Breast epithelium (tissue), 4 donors: ENCODE measurements around the gene PRR5L. TPM values are rescaled to one million over a fixed set of nuclear protein-coding genes. Genes with fewer than 3 reads are reported as not detected.

Experiments
- DNase-seq, 2 donors: peaks; one replicate each; pipeline ENCODE4 v3.0.0-alpha.2; 2019; ENCODE audit warnings: low spot score in 2 of 2
- H3K27ac ChIP-seq, 2 donors: fragments of 200-600 bp; sonication (generic) in 1 of 2; one replicate each; pipeline ENCODE4 v1.5.1; 2016 to 2019; ENCODE audit warnings: mild to moderate bottlenecking in 1 of 2
- H3K27me3 ChIP-seq, 2 donors: fragments of 200-600 bp; sonication (generic) in 1 of 2; one replicate each; pipeline versions ENCODE4 v1.5.1 to v1.6.0; 2017 to 2019; ENCODE audit warnings: control low read depth in 1 of 2, mild to moderate bottlenecking in 1 of 2
- H3K36me3 ChIP-seq: fragments of 200-600 bp; one replicate; pipeline ENCODE4 v1.5.1; 2019
- H3K4me1 ChIP-seq, 2 donors: fragments of 200-600 bp; sonication (generic); one replicate each; pipeline ENCODE4 v1.5.1; 2016 to 2019; ENCODE audit warnings: control low read depth in 1 of 2
- H3K4me3 ChIP-seq, 3 donors: fragments of 200-600 bp; sonication (generic); 1 replicate in 2 of 3; 2 replicates in 1 of 3; pipeline ENCODE4 v1.5.1; 2016 to 2019; ENCODE audit warnings: mild to moderate bottlenecking in 3 of 3, moderate library complexity in 2 of 3
- H3K9me3 ChIP-seq, 2 donors: fragments of 200-600 bp; sonication (generic) in 1 of 2; one replicate each; pipeline ENCODE4 v1.5.1; 2016 to 2019; ENCODE audit warnings: control low read depth in 1 of 2
- POLR2A ChIP-seq: fragments of 450-650 bp; IDR thresholded peaks from one replicate; pipeline ENCODE4 v1.6.1; 2016; ENCODE audit warnings: antibody characterized with exemption, mild to moderate bottlenecking, moderate library complexity
- POLR2AphosphoS5 ChIP-seq, 3 donors: sonication (generic); formaldehyde crosslinking; IDR thresholded peaks; one replicate each; pipeline ENCODE4 v1.6.1; 2017; ENCODE audit warnings: antibody characterized with exemption in 3 of 3
- intact Hi-C: fragments of 100-400 bp; cut with DNase I; formaldehyde crosslinking; loops from one replicate; pipeline ENCODE4 v1.15.1; 2023; ENCODE audit warnings: low total_unique reads
- total RNA-seq, 3 donors: library from RNA; depleted of rRNA; stranded (reverse); fragments of >200 nt; gene quantifications; one replicate each; pipeline ENCODE4 v1.1.0, GENCODE V29; 2016
- TF ChIP-seq, protein P1 (sequence below), 3 donors: fragments of 450-650 bp; IDR thresholded peaks; one replicate each; pipeline ENCODE4 v1.5.1; 2016 to 2017; ENCODE audit warnings: antibody characterized with exemption in 3 of 3, mild to moderate bottlenecking in 3 of 3, moderate library complexity in 3 of 3

The PRR5L gene
- total RNA-seq, 3 donors from 2014 or later = 5.6 to 16.1 (median 16.0) TPM

DNA sequence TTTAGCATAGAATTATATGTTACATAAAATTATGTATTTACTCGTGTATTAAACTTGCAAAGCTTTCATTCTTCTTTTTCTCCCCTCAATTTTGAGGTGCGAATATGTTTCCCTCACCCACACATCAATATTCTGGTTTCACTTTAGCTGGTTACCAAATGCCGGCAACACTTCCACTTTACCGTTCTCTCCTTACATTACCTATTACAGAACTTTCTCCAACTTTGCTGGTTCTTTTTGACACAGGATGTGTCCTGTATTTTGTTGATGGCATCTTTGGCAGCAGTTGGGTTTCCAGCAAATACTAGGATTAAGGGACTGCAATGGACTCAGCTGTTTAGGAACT, 84.9 kb downstream of the PRR5L start:
- peaks cover 0 to 12% of the 10 kb centered on the region in 2 donors for H3K27me3 ChIP-seq

DNA sequence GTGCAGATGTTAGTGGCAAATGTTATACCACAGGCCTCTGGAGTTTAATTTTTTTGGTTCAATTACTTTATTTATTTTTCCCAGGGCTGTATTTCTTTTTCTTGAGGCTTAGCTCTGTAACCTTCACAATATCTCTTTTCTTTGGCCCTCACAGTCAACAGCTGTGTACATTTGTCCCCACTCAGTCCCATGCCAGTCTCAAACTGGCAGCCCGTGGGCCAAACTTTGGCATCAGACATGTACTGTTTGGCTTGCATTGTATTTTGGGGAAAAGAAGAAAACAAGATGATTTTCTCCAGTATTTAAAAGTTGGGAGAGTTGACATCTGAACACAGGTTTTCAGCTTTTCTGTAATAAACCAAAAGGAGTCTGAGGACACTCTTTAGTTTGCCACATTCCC, 87.1 kb downstream of the PRR5L start:
- intact Hi-C loops = no loop called here
- TF ChIP-seq POLR2AphosphoS5 (IDR thresholded peaks at IDR 0.05) (no peak), POLR2A (no peak)
- TF ChIP-seq, protein P1, sequence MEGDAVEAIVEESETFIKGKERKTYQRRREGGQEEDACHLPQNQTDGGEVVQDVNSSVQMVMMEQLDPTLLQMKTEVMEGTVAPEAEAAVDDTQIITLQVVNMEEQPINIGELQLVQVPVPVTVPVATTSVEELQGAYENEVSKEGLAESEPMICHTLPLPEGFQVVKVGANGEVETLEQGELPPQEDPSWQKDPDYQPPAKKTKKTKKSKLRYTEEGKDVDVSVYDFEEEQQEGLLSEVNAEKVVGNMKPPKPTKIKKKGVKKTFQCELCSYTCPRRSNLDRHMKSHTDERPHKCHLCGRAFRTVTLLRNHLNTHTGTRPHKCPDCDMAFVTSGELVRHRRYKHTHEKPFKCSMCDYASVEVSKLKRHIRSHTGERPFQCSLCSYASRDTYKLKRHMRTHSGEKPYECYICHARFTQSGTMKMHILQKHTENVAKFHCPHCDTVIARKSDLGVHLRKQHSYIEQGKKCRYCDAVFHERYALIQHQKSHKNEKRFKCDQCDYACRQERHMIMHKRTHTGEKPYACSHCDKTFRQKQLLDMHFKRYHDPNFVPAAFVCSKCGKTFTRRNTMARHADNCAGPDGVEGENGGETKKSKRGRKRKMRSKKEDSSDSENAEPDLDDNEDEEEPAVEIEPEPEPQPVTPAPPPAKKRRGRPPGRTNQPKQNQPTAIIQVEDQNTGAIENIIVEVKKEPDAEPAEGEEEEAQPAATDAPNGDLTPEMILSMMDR (IDR thresholded peaks at IDR 0.05) = no peak
- Histone ChIP-seq H3K27me3 (peaks cover 0 to 1% of the 10 kb centered on the region in 2 donors), H3K36me3 (no peaks in the 10 kb centered on the region), H3K9me3 (no peaks in the 10 kb centered on the region), H3K4me1 (no peaks in the 10 kb centered on the region), H3K4me3 (no peak overlapping the region), H3K27ac (no peak overlapping the region)
- no peak for DNase-seq

More for the DNA sequence above, 84.9 kb downstream of the PRR5L start:
- no peaks in the 10 kb centered on the region for H3K36me3 ChIP-seq
- TF ChIP-seq POLR2AphosphoS5 (IDR thresholded peaks at IDR 0.05) (no peak), POLR2A (no peak)
- TF ChIP-seq, protein P1 (IDR thresholded peaks at IDR 0.05) = no peak
- no peaks in the 10 kb centered on the region for H3K4me1 ChIP-seq
- H3K4me3 ChIP-seq = no peak overlapping the region
- DNase-seq = no peak
- no peak overlapping the region for H3K27ac ChIP-seq
- no peaks in the 10 kb centered on the region for H3K9me3 ChIP-seq
- intact Hi-C loops = no loop called here

DNA sequence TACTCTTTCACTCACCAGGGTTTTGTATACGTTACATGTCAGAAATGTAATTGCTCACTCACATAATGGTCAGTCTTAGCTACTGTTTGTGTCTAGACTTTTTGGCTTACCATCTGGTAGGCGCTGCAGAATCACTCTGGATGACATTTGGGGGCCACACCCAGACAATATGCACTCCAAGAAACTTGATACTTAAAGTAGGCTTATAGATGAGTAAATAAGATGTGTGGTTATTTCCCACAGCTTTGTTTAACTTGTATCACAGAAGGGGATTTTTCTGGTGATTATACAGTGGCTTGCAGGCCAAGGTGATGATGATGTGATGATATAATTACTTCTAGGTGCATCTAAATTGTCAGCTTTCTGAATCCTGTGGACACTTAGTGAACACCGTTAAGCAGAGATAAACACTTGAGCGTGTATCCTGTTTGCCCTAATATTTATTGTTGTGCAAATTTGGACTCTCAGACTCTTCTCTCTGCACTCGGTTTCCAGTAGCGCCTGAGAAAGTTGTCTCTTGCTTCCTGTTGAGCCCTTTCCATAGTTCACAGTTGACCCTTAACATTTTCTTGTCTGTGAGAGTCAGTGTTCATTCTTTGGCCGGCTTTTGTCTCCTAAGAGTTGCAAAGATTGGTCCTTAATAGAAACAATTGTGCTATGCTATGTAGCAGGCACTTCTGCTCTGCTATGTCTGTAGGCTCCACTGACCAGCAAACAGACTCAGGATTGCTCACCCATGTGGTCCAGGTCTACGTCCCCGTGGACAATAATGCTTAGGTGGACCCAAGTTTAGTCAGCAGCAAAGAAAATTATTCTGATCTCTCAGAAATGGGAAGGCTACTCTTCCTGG, 89.3 kb downstream of the PRR5L start:
- intact Hi-C loops = no loop called here
- TF ChIP-seq, protein P1 (IDR thresholded peaks at IDR 0.05) = no peak
- H3K36me3 ChIP-seq = no peaks in the 10 kb centered on the region
- no peak overlapping the region for H3K27ac ChIP-seq
- H3K27me3 ChIP-seq = no peaks in the 10 kb centered on the region
- DNase-seq = no peak
- no peak overlapping the region for H3K4me3 ChIP-seq
- H3K9me3 ChIP-seq = no peaks in the 10 kb centered on the region
- no peaks in the 10 kb centered on the region for H3K4me1 ChIP-seq

DNA sequence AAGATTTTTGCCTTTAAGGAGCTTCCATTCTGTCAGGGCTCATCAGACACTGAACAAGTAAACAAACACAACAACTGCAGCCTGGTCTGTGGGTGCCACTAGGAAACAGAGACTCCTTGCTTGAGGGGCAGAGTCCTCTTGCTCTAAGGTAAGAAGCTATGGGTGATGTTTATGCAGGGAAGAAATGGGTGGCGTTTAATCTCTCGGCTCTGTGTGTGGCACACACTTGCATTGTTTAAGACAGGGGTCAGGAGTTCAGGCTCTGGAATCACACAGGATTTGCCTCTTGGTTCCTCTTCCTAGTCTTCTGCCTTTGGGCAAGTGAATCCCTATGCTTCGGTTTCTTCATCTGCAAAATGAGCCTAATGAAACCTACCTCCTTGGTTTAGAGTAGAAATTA, 90.3 kb downstream of the PRR5L start:
- H3K36me3 ChIP-seq = no peaks in the 10 kb centered on the region
- intact Hi-C loops = no loop called here
- no peak for DNase-seq
- no peak for TF ChIP-seq POLR2AphosphoS5 (IDR thresholded peaks at IDR 0.05)
- TF ChIP-seq, protein P1 (IDR thresholded peaks at IDR 0.05) = no peak
- no peaks in the 10 kb centered on the region for H3K9me3 ChIP-seq
- no peaks in the 10 kb centered on the region for H3K27me3 ChIP-seq
- no peak overlapping the region for H3K4me3 ChIP-seq
- no peak overlapping the region for H3K27ac ChIP-seq
- no peaks in the 10 kb centered on the region for H3K4me1 ChIP-seq

DNA sequence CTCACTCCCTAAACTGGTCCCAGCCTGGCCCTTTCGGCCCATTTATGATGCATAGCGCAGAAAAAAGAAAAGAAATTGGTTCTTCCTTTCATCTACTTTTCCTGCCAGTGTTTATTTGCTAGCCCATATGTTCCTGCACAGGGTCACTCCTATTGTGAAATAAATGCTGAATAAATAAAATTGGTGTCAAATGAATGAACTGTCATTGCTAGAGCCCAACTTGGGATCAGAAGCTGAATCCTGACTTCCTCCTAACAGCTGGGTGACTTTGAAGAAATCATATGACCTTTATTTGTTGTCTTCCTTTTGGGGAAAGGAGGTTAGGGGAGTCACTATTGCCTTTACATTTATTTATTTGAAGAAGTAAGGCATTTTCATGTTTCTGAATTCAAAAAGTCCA, 92.0 kb downstream of the PRR5L start:
- Histone ChIP-seq H3K4me1 (no peaks in the 10 kb centered on the region), H3K9me3 (no peaks in the 10 kb centered on the region), H3K4me3 (no peak overlapping the region), H3K27me3 (no peaks in the 10 kb centered on the region), H3K27ac (no peak overlapping the region), H3K36me3 (no peaks in the 10 kb centered on the region)
- no peak for DNase-seq
- TF ChIP-seq POLR2AphosphoS5 (IDR thresholded peaks at IDR 0.05) = no peak
- TF ChIP-seq POLR2A = no peak
- TF ChIP-seq, protein P1 (IDR thresholded peaks at IDR 0.05) = no peak
- intact Hi-C loops = no loop called here
